ENCODE measurements around the gene PPP1R1B.

The PPP1R1B gene

DNA sequence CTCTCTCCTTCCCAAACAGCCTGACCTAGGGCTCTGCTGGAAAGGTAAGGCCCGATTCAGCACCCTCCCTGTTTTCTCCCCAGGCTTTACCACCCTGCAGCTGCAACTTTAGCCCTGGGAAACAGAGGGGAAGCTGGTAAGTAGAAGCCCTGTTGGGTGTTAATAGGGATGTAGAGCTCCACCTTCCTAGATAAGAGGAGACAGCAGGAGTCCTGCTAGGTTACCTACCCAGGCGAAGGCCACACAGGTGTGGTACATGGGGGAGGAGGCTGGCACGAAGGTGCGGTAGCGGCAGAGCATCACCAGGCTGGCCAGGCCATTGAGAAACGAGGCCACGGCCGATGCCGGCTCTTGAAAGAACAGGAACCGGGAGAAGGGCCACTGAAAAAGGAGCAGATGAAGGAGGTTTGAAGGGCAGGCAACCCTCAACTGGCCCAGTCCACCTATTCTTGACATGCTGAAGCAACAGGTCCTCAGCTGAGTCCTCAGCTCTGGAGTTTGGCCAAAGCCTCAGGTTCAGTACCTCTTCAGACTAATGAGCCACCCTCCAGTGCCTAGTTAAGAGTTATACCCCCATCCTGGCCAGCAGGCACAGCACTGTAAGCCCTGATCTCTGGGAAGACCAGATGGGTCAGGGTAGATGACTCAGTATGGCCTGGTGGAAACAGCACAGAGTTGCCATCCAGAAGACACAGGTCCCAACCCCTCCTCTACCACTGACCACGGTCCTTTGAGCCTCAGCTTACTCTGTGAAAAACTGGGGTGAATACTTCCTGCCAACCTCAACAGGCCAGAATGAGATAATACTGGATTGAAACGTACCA is 57.8 kb downstream of the PPP1R1B start:
- no peak for DNase-seq (ENCODE audit: low spot score)
